ENCODE data around the gene DBH.
"Not testable (repeated sequence)": the region's sequence is repeated elsewhere in the genome, so short reads cannot be mapped to it uniquely, and the experiment has no call there.

The DBH gene

GRCh38 chr9:133605446-133605845, 30.7 kb upstream of the DBH start:
- FAIRE-seq, result no peak

- FAIRE-seq, result no peak
Observed at GRCh38 chr9:133605856-133606707, 30.1 kb upstream of the DBH start.

- no peak for FAIRE-seq
Observed at GRCh38 chr9:133606708-133607025, 29.5 kb upstream of the DBH start.

GRCh38 chr9:133607381-133607780, 28.8 kb upstream of the DBH start:
- FAIRE-seq, result no peak

- FAIRE-seq, result no peak
Observed at GRCh38 chr9:133607976-133608375, 28.2 kb upstream of the DBH start.

GRCh38 chr9:133608382-133608781, 27.8 kb upstream of the DBH start:
- no peak for FAIRE-seq

GRCh38 chr9:133608889-133609288, 27.3 kb upstream of the DBH start:
- no peak for FAIRE-seq

GRCh38 chr9:133609311-133610098, 26.7 kb upstream of the DBH start, which contains the start of gene FAM163B:
Gene FAM163B (minus strand): TSS chr9:133609389. CDS start chr9:133580223, 29,166 bp downstream.
- no peak for FAIRE-seq

GRCh38 chr9:133610845-133611244, 25.3 kb upstream of the DBH start:
- FAIRE-seq, result no peak

GRCh38 chr9:133612051-133612450, 24.1 kb upstream of the DBH start:
- FAIRE-seq, result no peak

- no peak for FAIRE-seq
Observed at GRCh38 chr9:133612816-133613215, 23.3 kb upstream of the DBH start.

GRCh38 chr9:133613432-133613831, 22.7 kb upstream of the DBH start:
- no peak for FAIRE-seq

- no peak for FAIRE-seq
Observed at GRCh38 chr9:133614056-133614455, 22.1 kb upstream of the DBH start.

- FAIRE-seq, result no peak
Observed at GRCh38 chr9:133614678-133615077, 21.5 kb upstream of the DBH start.

- FAIRE-seq, result no peak
Observed at GRCh38 chr9:133615186-133615585, 21.0 kb upstream of the DBH start.

GRCh38 chr9:133615606-133616188, 20.5 kb upstream of the DBH start:
- no peak for FAIRE-seq

GRCh38 chr9:133616643-133617405, 19.3 kb upstream of the DBH start:
- no peak for FAIRE-seq

GRCh38 chr9:133618726-133619125, 17.4 kb upstream of the DBH start:
- FAIRE-seq, result no peak

GRCh38 chr9:133619791-133620190, 16.4 kb upstream of the DBH start:
- FAIRE-seq, result no peak

GRCh38 chr9:133621725-133622267, 14.4 kb upstream of the DBH start:
- FAIRE-seq, result no peak

GRCh38 chr9:133622555-133622954, 13.6 kb upstream of the DBH start:
- FAIRE-seq, result no peak

- not testable (repeated sequence) for FAIRE-seq
Observed at GRCh38 chr9:133626008-133626407, 10.2 kb upstream of the DBH start.

- FAIRE-seq, result no peak
Observed at GRCh38 chr9:133627341-133627740, 8.8 kb upstream of the DBH start.
